ENCODE data around the gene PLXNA4.

DNA sequence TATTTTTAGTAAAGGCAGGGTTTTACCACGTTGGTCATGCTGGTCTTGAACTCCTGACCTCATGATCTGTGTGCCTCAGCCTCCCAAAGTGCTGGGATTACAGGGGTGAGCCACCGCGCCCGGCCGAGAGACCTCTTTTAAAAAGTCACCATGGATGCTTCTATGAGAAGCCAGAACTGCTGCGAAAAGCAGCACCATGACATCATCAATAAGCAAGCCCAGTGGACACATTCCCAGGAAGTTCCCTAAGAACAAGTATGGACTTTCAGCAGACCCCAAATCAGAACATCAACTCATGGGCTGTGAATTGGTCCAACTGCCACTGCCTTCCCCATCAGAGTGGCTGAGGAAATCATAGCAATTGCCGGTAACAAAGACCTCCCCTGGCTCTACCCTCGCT, 93.4 kb downstream of the PLXNA4 start:
- TF ChIP-seq, protein P1, sequence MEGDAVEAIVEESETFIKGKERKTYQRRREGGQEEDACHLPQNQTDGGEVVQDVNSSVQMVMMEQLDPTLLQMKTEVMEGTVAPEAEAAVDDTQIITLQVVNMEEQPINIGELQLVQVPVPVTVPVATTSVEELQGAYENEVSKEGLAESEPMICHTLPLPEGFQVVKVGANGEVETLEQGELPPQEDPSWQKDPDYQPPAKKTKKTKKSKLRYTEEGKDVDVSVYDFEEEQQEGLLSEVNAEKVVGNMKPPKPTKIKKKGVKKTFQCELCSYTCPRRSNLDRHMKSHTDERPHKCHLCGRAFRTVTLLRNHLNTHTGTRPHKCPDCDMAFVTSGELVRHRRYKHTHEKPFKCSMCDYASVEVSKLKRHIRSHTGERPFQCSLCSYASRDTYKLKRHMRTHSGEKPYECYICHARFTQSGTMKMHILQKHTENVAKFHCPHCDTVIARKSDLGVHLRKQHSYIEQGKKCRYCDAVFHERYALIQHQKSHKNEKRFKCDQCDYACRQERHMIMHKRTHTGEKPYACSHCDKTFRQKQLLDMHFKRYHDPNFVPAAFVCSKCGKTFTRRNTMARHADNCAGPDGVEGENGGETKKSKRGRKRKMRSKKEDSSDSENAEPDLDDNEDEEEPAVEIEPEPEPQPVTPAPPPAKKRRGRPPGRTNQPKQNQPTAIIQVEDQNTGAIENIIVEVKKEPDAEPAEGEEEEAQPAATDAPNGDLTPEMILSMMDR (IDR thresholded peaks at IDR 0.05; ENCODE audit: low read length): no peak
- no peak for TF ChIP-seq EZH2 (IDR thresholded peaks at IDR 0.05; ENCODE audit: borderline replicate concordance, low read length)
